ENCODE measurements around the gene GJC2. TPM values are rescaled to one million over a fixed set of nuclear protein-coding genes. Genes with fewer than 3 reads are reported as not detected.

GJC2 gene
- polyA plus RNA-seq, 2 of the 4 experiments (the other 2 are of a cell fraction) = 0.09 to 0.48 TPM

- TF ChIP-seq GATA3 (IDR thresholded peaks at IDR 0.05; ENCODE audit: borderline replicate concordance) (no peak), HOXB13 (CRISPR knock-in tag; IDR thresholded peaks at IDR 0.05; ENCODE audit: low read depth) (no peak), SREBF2 (IDR thresholded peaks at IDR 0.05) (no peak), HDAC2 (IDR thresholded peaks at IDR 0.05) (no peak), JUN (IDR thresholded peaks at IDR 0.05) (no peak), ESRRA (IDR thresholded peaks at IDR 0.05; ENCODE audit: borderline replicate concordance, low read length) (no peak), CHD4 (IDR thresholded peaks at IDR 0.05; ENCODE audit: borderline replicate concordance) (no peak), MAFK (IDR thresholded peaks at IDR 0.05; ENCODE audit: partially characterized antibody) (no peak), RFX5 (IDR thresholded peaks at IDR 0.05) (no peak)
- TF ChIP-seq, protein P1, sequence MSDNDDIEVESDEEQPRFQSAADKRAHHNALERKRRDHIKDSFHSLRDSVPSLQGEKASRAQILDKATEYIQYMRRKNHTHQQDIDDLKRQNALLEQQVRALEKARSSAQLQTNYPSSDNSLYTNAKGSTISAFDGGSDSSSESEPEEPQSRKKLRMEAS (IDR thresholded peaks at IDR 0.05) = no peak
- H3K4me1 ChIP-seq = no peaks in the 10 kb centered on the region
- no peak overlapping the region for H3K27ac ChIP-seq
- DNase-seq (ENCODE audit: low read depth in 1 of 2, low spot score in 1 of 2) (no peak), ATAC-seq (no peak), FAIRE-seq (no peak)
- no peak overlapping the region for H3K4me3 ChIP-seq
- WGBS (ENCODE audit: missing lambda C conversion rate) = 88% methylated on average over 12 of the region's 12 CpGs
- ChIA-PET POLR2A (no interaction called here), CTCF (interaction anchor here (2.0 to 3.9 kb wide), 4 partner anchors 10 to 180 kb away, joined by 5 to 19 read pairs (median 9); partner anchors contain the start of gene IBA57)
- no peaks in the 10 kb centered on the region for H3K9me3 ChIP-seq
- H3K4me2 ChIP-seq = no peak overlapping the region
These were observed 29.3 kb downstream of the GJC2 start for GRCh38 chr1:228178737-228179684.

DNA sequence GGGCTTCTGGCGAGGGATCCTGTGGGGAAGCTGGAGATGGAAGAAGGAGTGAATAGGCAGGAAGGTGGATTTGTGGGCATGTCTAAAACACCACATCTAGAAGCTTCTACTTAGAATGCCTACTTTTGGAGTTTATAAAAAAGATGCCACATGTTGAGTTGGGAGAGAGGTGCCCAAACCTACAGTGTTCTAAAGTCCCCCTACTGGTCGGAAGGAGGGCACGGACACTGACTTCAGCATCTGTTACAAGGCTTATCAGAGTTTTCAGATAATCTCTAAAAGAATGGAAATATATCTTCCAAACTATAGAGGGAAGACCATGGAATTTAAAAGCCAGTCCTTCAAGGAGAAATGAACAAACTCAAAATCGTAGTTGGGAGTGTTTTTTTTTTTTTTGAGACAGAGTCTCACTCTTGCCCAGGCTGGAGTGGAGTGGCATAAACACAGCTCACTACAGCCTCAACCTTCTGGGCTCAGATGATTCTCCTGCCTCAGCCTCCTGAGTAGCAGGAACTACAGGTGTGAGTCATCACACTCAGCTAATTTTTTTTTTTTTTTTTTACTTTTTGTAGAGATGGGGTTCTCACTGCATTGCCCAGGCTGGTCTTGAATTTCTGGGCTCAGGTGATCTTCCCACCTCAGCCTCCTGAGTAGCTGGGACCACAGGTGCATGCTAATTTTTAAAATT is 30.7 kb downstream of the GJC2 start:
- Histone ChIP-seq H3K27ac (no peak overlapping the region), H3K4me1 (no peaks in the 10 kb centered on the region), H3K4me3 (no peak overlapping the region), H3K9me3 (no peaks in the 10 kb centered on the region), H3K4me2 (no peak overlapping the region)
- FAIRE-seq (no peak), ATAC-seq (peak; percentile 52 to 70; a peak in 5 of 6 replicates), DNase-seq (ENCODE audit: low read depth in 1 of 2, low spot score in 1 of 2) (peak in 1 of 2 experiments; percentile 43)
- WGBS (ENCODE audit: missing lambda C conversion rate) = 73% methylated on average over 4 of the region's 4 CpGs
- ChIA-PET POLR2A (no interaction called here), CTCF (interaction anchor here (0.7 to 3.9 kb wide), 7 partner anchors 9 to 181 kb away, joined by 3 to 19 read pairs (median 5); partner anchors contain the start of gene IBA57)
- TF ChIP-seq SREBF2 (IDR thresholded peaks at IDR 0.05) (no peak), RARB (CRISPR knock-in tag; IDR thresholded peaks at IDR 0.05) (no peak), RAD21 (conservative IDR thresholded peaks at IDR 0.05 in 1 of 2, IDR thresholded peaks at IDR 0.05 in 1 of 2) (no peak), BHLHE40 (IDR thresholded peaks at IDR 0.05; ENCODE audit: low read depth, low read length) (no peak), ZC3H11A (IDR thresholded peaks at IDR 0.05) (no peak), CTCF (IDR thresholded peaks at IDR 0.05) (peak; percentile 23; the same call in 1 of the 3 replicates), CEBPB (IDR thresholded peaks at IDR 0.05) (no peak), KDM1A (IDR thresholded peaks at IDR 0.05; ENCODE audit: low read depth) (no peak), FOSL2 (IDR thresholded peaks at IDR 0.05) (no peak), FOSL2 (CRISPR knock-in tag; IDR thresholded peaks at IDR 0.05) (0 out of 2 replicates have a peak, but pooled peaks have one; percentile 13), NPAS2 (CRISPR knock-in tag; IDR thresholded peaks at IDR 0.05; ENCODE audit: borderline replicate concordance) (no peak), EHMT2 (IDR thresholded peaks at IDR 0.05; ENCODE audit: low read depth) (no peak)
- TF ChIP-seq, protein P2, sequence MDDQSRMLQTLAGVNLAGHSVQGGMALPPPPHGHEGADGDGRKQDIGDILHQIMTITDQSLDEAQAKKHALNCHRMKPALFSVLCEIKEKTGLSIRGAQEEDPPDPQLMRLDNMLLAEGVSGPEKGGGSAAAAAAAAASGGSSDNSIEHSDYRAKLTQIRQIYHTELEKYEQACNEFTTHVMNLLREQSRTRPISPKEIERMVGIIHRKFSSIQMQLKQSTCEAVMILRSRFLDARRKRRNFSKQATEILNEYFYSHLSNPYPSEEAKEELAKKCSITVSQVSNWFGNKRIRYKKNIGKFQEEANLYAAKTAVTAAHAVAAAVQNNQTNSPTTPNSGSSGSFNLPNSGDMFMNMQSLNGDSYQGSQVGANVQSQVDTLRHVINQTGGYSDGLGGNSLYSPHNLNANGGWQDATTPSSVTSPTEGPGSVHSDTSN (IDR thresholded peaks at IDR 0.05) = no peak

Data from A549 (cell line).